ENCODE results near the gene TAX1BP1. TPM values are rescaled to one million over a fixed set of nuclear protein-coding genes. Genes with fewer than 3 reads are reported as not detected.
"Not testable (repeated sequence)": the region's sequence is repeated elsewhere in the genome, so short reads cannot be mapped to it uniquely, and the experiment has no call there.

Gene TAX1BP1
- total RNA-seq, 1 experiment from 2014 or later: 65.3 TPM

GRCh38 chr7:27742091-27742710 lies 2.2 kb downstream of the TAX1BP1 start:
- H4K20me1 ChIP-seq (ENCODE audit: insufficient read depth, low read depth, low read length); H3K9ac ChIP-seq (ENCODE audit: low read length); DNase-seq; H3K36me3 ChIP-seq (ENCODE audit: insufficient read depth, low read length); H3K9me3 ChIP-seq (ENCODE audit: low read length); H3K9me2 ChIP-seq (replicated peaks; ENCODE audit: insufficient read depth, low read length); H3K27ac ChIP-seq (ENCODE audit: low read length); H3K4me2 ChIP-seq (ENCODE audit: low read depth, low read length, poor library complexity, severe bottlenecking); H3K4me3 ChIP-seq (ENCODE audit: low read length); H2AFZ ChIP-seq (ENCODE audit: low read length); H3K27me3 ChIP-seq (ENCODE audit: low read length): not testable (repeated sequence)
- peaks cover 63% of the 10 kb centered on the region for H3K79me2 ChIP-seq (ENCODE audit: low read length)
- H3K4me1 ChIP-seq (ENCODE audit: low read length): peaks cover 54% of the 10 kb centered on the region

GRCh38 chr7:27745064-27745583 lies 5.2 kb downstream of the TAX1BP1 start:
- H3K9me2 ChIP-seq (replicated peaks; ENCODE audit: insufficient read depth, low read length): no peaks in the 10 kb centered on the region
- H3K9ac ChIP-seq (ENCODE audit: low read length): peak overlapping the region; percentile 45
- H3K79me2 ChIP-seq (ENCODE audit: low read length): peaks cover 88% of the 10 kb centered on the region
- H3K4me2 ChIP-seq (ENCODE audit: low read depth, low read length, poor library complexity, severe bottlenecking): peak overlapping the region; percentile 50
- peak; percentile 55 for DNase-seq
- no peak overlapping the region for H3K4me3 ChIP-seq (ENCODE audit: low read length)
- H4K20me1 ChIP-seq (ENCODE audit: insufficient read depth, low read depth, low read length): peaks cover 4% of the 10 kb centered on the region; the same call in 1 of the 2 replicates
- H3K27me3 ChIP-seq (ENCODE audit: low read length): no peaks in the 10 kb centered on the region
- peaks cover 48% of the 10 kb centered on the region for H3K4me1 ChIP-seq (ENCODE audit: low read length)
- H2AFZ ChIP-seq (ENCODE audit: low read length): no peak overlapping the region
- peaks cover 17% of the 10 kb centered on the region for H3K36me3 ChIP-seq (ENCODE audit: insufficient read depth, low read length)
- no peaks in the 10 kb centered on the region for H3K9me3 ChIP-seq (ENCODE audit: low read length)
- no peak overlapping the region; the same call in 1 of the 2 replicates for H3K27ac ChIP-seq (ENCODE audit: low read length)

- Histone ChIP-seq H3K27me3 (ENCODE audit: low read length) (no peaks in the 10 kb centered on the region), H3K79me2 (ENCODE audit: low read length) (peaks cover 86% of the 10 kb centered on the region)
Measured at GRCh38 chr7:27746486-27746885, 6.5 kb downstream of the TAX1BP1 start.

GRCh38 chr7:27746978-27747377 lies 7.0 kb downstream of the TAX1BP1 start:
- no peaks in the 10 kb centered on the region for H4K20me1 ChIP-seq (ENCODE audit: insufficient read depth, low read depth, low read length)

More at GRCh38 chr7:27746486-27746885, 6.5 kb downstream of the TAX1BP1 start:
- H3K27ac ChIP-seq (ENCODE audit: low read length): no peak overlapping the region
- peak overlapping the region; percentile 50 for H3K4me2 ChIP-seq (ENCODE audit: low read depth, low read length, poor library complexity, severe bottlenecking)
- no peak overlapping the region for H3K9ac ChIP-seq (ENCODE audit: low read length)
- H3K36me3 ChIP-seq (ENCODE audit: insufficient read depth, low read length): peaks cover 30% of the 10 kb centered on the region
- no peaks in the 10 kb centered on the region for H3K9me3 ChIP-seq (ENCODE audit: low read length)
- peak overlapping the region; percentile 14; the same call in 1 of the 2 replicates for H3K4me3 ChIP-seq (ENCODE audit: low read length)
- H3K9me2 ChIP-seq (replicated peaks; ENCODE audit: insufficient read depth, low read length): no peaks in the 10 kb centered on the region
- no peak for DNase-seq
- H4K20me1 ChIP-seq (ENCODE audit: insufficient read depth, low read depth, low read length): no peaks in the 10 kb centered on the region
- peaks cover 43% of the 10 kb centered on the region for H3K4me1 ChIP-seq (ENCODE audit: low read length)
- H2AFZ ChIP-seq (ENCODE audit: low read length): no peak overlapping the region

GRCh38 chr7:27747589-27748368 lies 7.8 kb downstream of the TAX1BP1 start:
- Histone ChIP-seq H3K9me3 (ENCODE audit: low read length) (no peaks in the 10 kb centered on the region), H3K9me2 (replicated peaks; ENCODE audit: insufficient read depth, low read length) (no peaks in the 10 kb centered on the region), H3K9ac (ENCODE audit: low read length) (no peak overlapping the region), H3K27ac (ENCODE audit: low read length) (no peak overlapping the region), H3K4me3 (ENCODE audit: low read length) (no peak overlapping the region), H3K27me3 (ENCODE audit: low read length) (no peaks in the 10 kb centered on the region), H3K4me1 (ENCODE audit: low read length) (peaks cover 40% of the 10 kb centered on the region), H3K36me3 (ENCODE audit: insufficient read depth, low read length) (peaks cover 38% of the 10 kb centered on the region), H4K20me1 (ENCODE audit: insufficient read depth, low read depth, low read length) (no peaks in the 10 kb centered on the region), H2AFZ (ENCODE audit: low read length) (no peak overlapping the region), H3K79me2 (ENCODE audit: low read length) (peaks cover 86% of the 10 kb centered on the region), H3K4me2 (ENCODE audit: low read depth, low read length, poor library complexity, severe bottlenecking) (no peak overlapping the region)
- DNase-seq: no peak

More at GRCh38 chr7:27746978-27747377, 7.0 kb downstream of the TAX1BP1 start:
- Histone ChIP-seq H3K4me2 (ENCODE audit: low read depth, low read length, poor library complexity, severe bottlenecking) (peak overlapping the region; percentile 50), H3K36me3 (ENCODE audit: insufficient read depth, low read length) (peaks cover 33% of the 10 kb centered on the region), H3K9me3 (ENCODE audit: low read length) (no peaks in the 10 kb centered on the region), H3K9ac (ENCODE audit: low read length) (no peak overlapping the region), H3K79me2 (ENCODE audit: low read length) (peaks cover 86% of the 10 kb centered on the region), H3K27ac (ENCODE audit: low read length) (no peak overlapping the region), H3K9me2 (replicated peaks; ENCODE audit: insufficient read depth, low read length) (no peaks in the 10 kb centered on the region), H3K4me1 (ENCODE audit: low read length) (peaks cover 42% of the 10 kb centered on the region), H3K4me3 (ENCODE audit: low read length) (peak overlapping the region; percentile 14; the same call in 1 of the 2 replicates), H2AFZ (ENCODE audit: low read length) (no peak overlapping the region), H3K27me3 (ENCODE audit: low read length) (no peaks in the 10 kb centered on the region)
- DNase-seq: no peak

- peaks cover 39% of the 10 kb centered on the region for H3K36me3 ChIP-seq (ENCODE audit: insufficient read depth, low read length)
- no peak overlapping the region for H3K9ac ChIP-seq (ENCODE audit: low read length)
- no peaks in the 10 kb centered on the region for H3K27me3 ChIP-seq (ENCODE audit: low read length)
- H3K4me2 ChIP-seq (ENCODE audit: low read depth, low read length, poor library complexity, severe bottlenecking): no peak overlapping the region
- no peak overlapping the region for H3K27ac ChIP-seq (ENCODE audit: low read length)
- no peaks in the 10 kb centered on the region for H3K9me3 ChIP-seq (ENCODE audit: low read length)
- no peak overlapping the region for H3K4me3 ChIP-seq (ENCODE audit: low read length)
- H4K20me1 ChIP-seq (ENCODE audit: insufficient read depth, low read depth, low read length): no peaks in the 10 kb centered on the region
- no peak for DNase-seq
- no peak overlapping the region for H2AFZ ChIP-seq (ENCODE audit: low read length)
- no peaks in the 10 kb centered on the region for H3K9me2 ChIP-seq (replicated peaks; ENCODE audit: insufficient read depth, low read length)
- peaks cover 23% of the 10 kb centered on the region for H3K4me1 ChIP-seq (ENCODE audit: low read length)
- peaks cover 85% of the 10 kb centered on the region for H3K79me2 ChIP-seq (ENCODE audit: low read length)
Measured at GRCh38 chr7:27750316-27750715, 10.4 kb downstream of the TAX1BP1 start.

GRCh38 chr7:27751888-27752660 lies 12.1 kb downstream of the TAX1BP1 start:
- H3K27me3 ChIP-seq (ENCODE audit: low read length): no peaks in the 10 kb centered on the region
- no peaks in the 10 kb centered on the region for H3K9me2 ChIP-seq (replicated peaks; ENCODE audit: insufficient read depth, low read length)
- no peak overlapping the region for H2AFZ ChIP-seq (ENCODE audit: low read length)
- H3K27ac ChIP-seq (ENCODE audit: low read length): no peak overlapping the region
- H3K36me3 ChIP-seq (ENCODE audit: insufficient read depth, low read length): peaks cover 49% of the 10 kb centered on the region
- no peak overlapping the region for H3K4me3 ChIP-seq (ENCODE audit: low read length)
- no peaks in the 10 kb centered on the region for H4K20me1 ChIP-seq (ENCODE audit: insufficient read depth, low read depth, low read length)
- no peak overlapping the region for H3K9ac ChIP-seq (ENCODE audit: low read length)
- peaks cover 6% of the 10 kb centered on the region for H3K4me1 ChIP-seq (ENCODE audit: low read length)
- H3K79me2 ChIP-seq (ENCODE audit: low read length): peaks cover 85% of the 10 kb centered on the region
- no peak overlapping the region for H3K4me2 ChIP-seq (ENCODE audit: low read depth, low read length, poor library complexity, severe bottlenecking)
- no peak for DNase-seq
- H3K9me3 ChIP-seq (ENCODE audit: low read length): no peaks in the 10 kb centered on the region

- no peak overlapping the region for H3K4me2 ChIP-seq (ENCODE audit: low read depth, low read length, poor library complexity, severe bottlenecking)
- H3K9me3 ChIP-seq (ENCODE audit: low read length): no peaks in the 10 kb centered on the region
- H3K9me2 ChIP-seq (replicated peaks; ENCODE audit: insufficient read depth, low read length): no peaks in the 10 kb centered on the region
- H3K27me3 ChIP-seq (ENCODE audit: low read length): no peaks in the 10 kb centered on the region
- no peaks in the 10 kb centered on the region for H4K20me1 ChIP-seq (ENCODE audit: insufficient read depth, low read depth, low read length)
- no peak overlapping the region for H3K4me3 ChIP-seq (ENCODE audit: low read length)
- DNase-seq: no peak
- H3K27ac ChIP-seq (ENCODE audit: low read length): no peak overlapping the region
- H3K4me1 ChIP-seq (ENCODE audit: low read length): no peaks in the 10 kb centered on the region
- H3K9ac ChIP-seq (ENCODE audit: low read length): no peak overlapping the region
- H2AFZ ChIP-seq (ENCODE audit: low read length): no peak overlapping the region
- H3K79me2 ChIP-seq (ENCODE audit: low read length): peaks cover 83% of the 10 kb centered on the region
- peaks cover 53% of the 10 kb centered on the region for H3K36me3 ChIP-seq (ENCODE audit: insufficient read depth, low read length)
Measured at GRCh38 chr7:27753863-27754262, 13.9 kb downstream of the TAX1BP1 start.

Measured in Karpas-422 (cell line).